Measurements from ENCODE around the gene DNAAF1. TPM values are rescaled to one million over a fixed set of nuclear protein-coding genes. Genes with fewer than 3 reads are reported as not detected.

DNAAF1 gene
- total RNA-seq, 1 donor from 2014 or later, result not detected

- no peak for DNase-seq (ENCODE audit: low spot score)
- intact Hi-C loops (cut with DNase I), result loop anchor here (5.0 to 10.0 kb wide), 3 partner anchors 33 to 304 kb away; partner anchors contain the start of genes DNAAF1 and HSDL1
These were observed 35.5 kb downstream of the DNAAF1 start for GRCh38 chr16:84180519-84181140.

- peak; percentile 49 for DNase-seq (ENCODE audit: low spot score)
- intact Hi-C loops (cut with DNase I), result loop anchor here (5.0 to 10.0 kb wide), 3 partner anchors 34 to 303 kb away; partner anchors contain the start of genes DNAAF1 and HSDL1
These were observed 36.2 kb downstream of the DNAAF1 start for GRCh38 chr16:84181144-84181915.

GRCh38 chr16:84182104-84182503 is 37.0 kb downstream of the DNAAF1 start:
- DNase-seq (ENCODE audit: low spot score), result peak; percentile 67
- intact Hi-C loops (cut with DNase I), result loop anchor here (5.0 to 10.0 kb wide), 3 partner anchors 35 to 303 kb away; partner anchors contain the start of genes DNAAF1 and HSDL1

- intact Hi-C loops (cut with DNase I), result loop anchor here (5.0 to 10.0 kb wide), 3 partner anchors 36 to 302 kb away; partner anchors contain the start of genes DNAAF1 and HSDL1
- DNase-seq (ENCODE audit: low spot score), result no peak
These were observed 37.8 kb downstream of the DNAAF1 start for GRCh38 chr16:84182680-84183571.

- DNase-seq (ENCODE audit: low spot score), result no peak
- intact Hi-C loops (cut with DNase I), result loop anchor here (5.0 to 10.0 kb wide), 3 partner anchors 36 to 301 kb away; partner anchors contain the start of genes DNAAF1 and HSDL1
These were observed 38.4 kb downstream of the DNAAF1 start for GRCh38 chr16:84183572-84183875.

- intact Hi-C loops (cut with DNase I), result loop anchor here (5.0 to 10.0 kb wide), 3 partner anchors 37 to 301 kb away; partner anchors contain the start of genes DNAAF1 and HSDL1
- DNase-seq (ENCODE audit: low spot score), result no peak
These were observed 38.9 kb downstream of the DNAAF1 start for GRCh38 chr16:84183911-84184591.

GRCh38 chr16:84184775-84185174 is 39.7 kb downstream of the DNAAF1 start:
- intact Hi-C loops (cut with DNase I), result loop anchor here (5.0 to 10.0 kb wide), 4 partner anchors 37 to 300 kb away; partner anchors contain the start of genes DNAAF1, HSDL1 and NECAB2
- no peak for DNase-seq (ENCODE audit: low spot score)

- DNase-seq (ENCODE audit: low spot score), result peak; percentile 95
- intact Hi-C loops (cut with DNase I), result loop anchor here (2.0 to 10.0 kb wide), 3 partner anchors 100 to 298 kb away; partner anchors contain the start of gene NECAB2
These were observed 41.8 kb downstream of the DNAAF1 start, which contains the start of gene TAF1C for GRCh38 chr16:84186685-84187437. Gene TAF1C (minus strand): TSS chr16:84187057. CDS start chr16:84184988, 2,069 bp downstream.

GRCh38 chr16:84190731-84191388 is 45.8 kb downstream of the DNAAF1 start, which contains the start of gene ADAD2:
Gene ADAD2 (plus strand): TSS chr16:84191157. CDS start chr16:84191231, 74 bp downstream.
- intact Hi-C loops (cut with DNase I), result no loop called here

GRCh38 chr16:84191466-84191865 is 46.4 kb downstream of the DNAAF1 start:
- intact Hi-C loops (cut with DNase I), result no loop called here
- DNase-seq (ENCODE audit: low spot score), result no peak

More at GRCh38 chr16:84190731-84191388, 45.8 kb downstream of the DNAAF1 start, which contains the start of gene ADAD2:
- no peak for DNase-seq (ENCODE audit: low spot score)

GRCh38 chr16:84193480-84193879 is 48.4 kb downstream of the DNAAF1 start:
- intact Hi-C loops (cut with DNase I), result no loop called here
- no peak for DNase-seq (ENCODE audit: low spot score)

- intact Hi-C loops (cut with DNase I), result no loop called here
- DNase-seq (ENCODE audit: low spot score), result no peak
These were observed 48.9 kb downstream of the DNAAF1 start for GRCh38 chr16:84194018-84194417.

- intact Hi-C loops (cut with DNase I), result no loop called here
- no peak for DNase-seq (ENCODE audit: low spot score)
These were observed 49.5 kb downstream of the DNAAF1 start for GRCh38 chr16:84194470-84195200.

- intact Hi-C loops (cut with DNase I), result no loop called here
- no peak for DNase-seq (ENCODE audit: low spot score)
These were observed 50.3 kb downstream of the DNAAF1 start for GRCh38 chr16:84195201-84196093.

GRCh38 chr16:84196101-84196500 is 51.0 kb downstream of the DNAAF1 start:
- intact Hi-C loops (cut with DNase I), result no loop called here

More at GRCh38 chr16:84196101-84196500, 51.0 kb downstream of the DNAAF1 start:
- no peak for DNase-seq (ENCODE audit: low spot score)
